Epithelial cell of proximal tubule (primary cell): ENCODE data around the gene PEX13. TPM values are rescaled to one million over a fixed set of nuclear protein-coding genes. Genes with fewer than 3 reads are reported as not detected.

Experiments
- DNase-seq: peaks from one replicate; pipeline ENCODE4 v3.0.0-alpha.2; 2011; ENCODE audit warnings: low read depth
- H3K4me3 ChIP-seq: 2 replicates; pipeline ENCODE4 v1.5.1; 2011; ENCODE audit warnings: low read depth, mild to moderate bottlenecking, low read length
- CTCF ChIP-seq: conservative IDR thresholded peaks from 2 replicates; pipeline ENCODE4 v1.5.1; 2012; ENCODE audit warnings: low read depth, mild to moderate bottlenecking, low read length
- total RNA-seq: library from RNA; depleted of rRNA; stranded (reverse); fragments of >200 nt; gene quantifications from 2 replicates; pipeline ENCODE4 v1.2.3, GENCODE V29; 2015

PEX13 gene
- total RNA-seq, 1 donor from 2014 or later, result 29.6 TPM

GRCh38 chr2:61074100-61074499 is 56.6 kb downstream of the PEX13 start:
- DNase-seq, result no peak
- no peak overlapping the region for H3K4me3 ChIP-seq
- TF ChIP-seq CTCF, result no peak

DNA sequence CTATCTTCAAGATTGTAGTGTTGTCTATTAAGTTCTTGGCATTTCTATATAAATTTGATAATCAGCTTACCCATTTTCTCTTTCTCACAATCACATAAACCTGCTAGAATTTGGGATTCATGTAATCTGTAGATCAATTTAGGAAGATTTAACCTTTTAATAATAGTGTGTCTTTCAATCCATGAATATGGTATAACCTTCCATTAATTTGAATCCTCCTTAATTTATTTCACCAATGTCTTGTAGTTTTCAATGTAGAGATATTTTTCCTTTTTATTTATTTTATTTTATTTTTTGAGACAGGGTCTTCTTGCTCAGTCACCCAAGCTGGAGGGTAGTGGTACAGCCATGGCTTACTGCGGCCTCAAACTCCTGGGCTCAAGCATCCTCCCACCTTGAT is 68.4 kb downstream of the PEX13 start:
- H3K4me3 ChIP-seq, result no peak overlapping the region
- no peak for DNase-seq
- no peak for TF ChIP-seq CTCF

GRCh38 chr2:61089797-61090196 is 72.3 kb downstream of the PEX13 start:
- TF ChIP-seq CTCF, result no peak
- no peak for DNase-seq
- no peak overlapping the region for H3K4me3 ChIP-seq

DNA sequence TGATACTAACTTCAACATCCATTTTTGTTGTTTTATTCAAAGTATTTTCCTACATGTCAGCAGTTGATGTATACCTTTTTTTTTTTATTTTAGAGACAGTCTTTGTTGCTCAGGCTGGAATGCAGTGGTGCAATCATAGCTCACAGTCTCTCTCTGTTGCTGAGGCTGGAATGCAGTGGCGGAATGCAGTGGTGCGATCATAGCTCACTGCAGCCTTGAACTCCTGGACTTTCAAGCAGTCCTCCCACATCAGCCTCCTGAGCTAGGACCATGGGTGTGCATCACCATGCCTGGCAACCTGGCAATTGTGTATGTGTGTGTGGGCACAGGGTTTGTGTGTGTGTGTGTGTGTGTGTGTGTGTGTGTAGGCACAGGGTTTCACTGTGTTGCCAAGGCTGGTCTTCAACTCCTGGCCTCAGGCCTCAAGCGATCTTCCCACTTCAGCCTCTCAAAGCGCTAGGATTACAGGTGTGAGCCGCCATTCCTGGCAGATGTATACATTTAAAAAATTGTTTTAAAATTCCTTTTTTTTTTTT is 72.9 kb downstream of the PEX13 start:
- no peak for TF ChIP-seq CTCF
- H3K4me3 ChIP-seq, result no peak overlapping the region
- DNase-seq, result no peak

DNA sequence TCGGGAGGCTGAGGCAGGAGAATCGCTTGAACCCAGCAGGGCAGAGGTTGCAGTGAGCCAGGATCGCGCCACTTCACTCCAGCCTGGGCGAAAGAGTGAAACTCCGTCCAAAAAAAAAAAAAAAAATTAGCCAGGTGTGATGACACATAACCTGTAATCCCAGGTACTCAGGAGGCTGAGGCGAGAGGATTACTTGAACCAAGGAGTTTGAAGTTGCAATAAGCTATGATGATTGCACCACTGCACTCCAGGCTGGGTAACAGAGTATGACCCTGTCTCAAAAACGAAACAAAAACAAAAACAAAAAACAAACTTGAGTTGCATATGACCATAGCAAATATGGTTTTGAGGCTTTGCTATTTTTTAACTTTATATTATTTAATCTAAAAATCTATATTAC is 74.0 kb downstream of the PEX13 start:
- no peak overlapping the region for H3K4me3 ChIP-seq
- DNase-seq, result no peak
- TF ChIP-seq CTCF, result no peak

GRCh38 chr2:61096438-61096837 is 78.9 kb downstream of the PEX13 start:
- no peak for DNase-seq
- H3K4me3 ChIP-seq, result no peak overlapping the region
- no peak for TF ChIP-seq CTCF

- no peak for DNase-seq
- no peak overlapping the region for H3K4me3 ChIP-seq
- no peak for TF ChIP-seq CTCF
Measured at GRCh38 chr2:61100801-61101200, 83.3 kb downstream of the PEX13 start.

Other genes starting within 250 kb of the PEX13 start
- gene REL, start 136.1 kb upstream of the PEX13 start, total RNA-seq, result 2.4 and 3.0 TPM in 2 replicates
- 2.0 and 4.0 TPM in 2 replicates for gene PUS10, start 535 bp downstream of the PEX13 start, total RNA-seq
- 6.3 and 8.2 TPM in 2 replicates for gene SANBR, start 48.2 kb downstream of the PEX13 start, total RNA-seq
- 4.4 and 9.1 TPM in 2 replicates for gene C2orf74, start 144.5 kb downstream of the PEX13 start, total RNA-seq